Measurements from ENCODE around the gene SLC15A3. TPM values are rescaled to one million over a fixed set of nuclear protein-coding genes. Genes with fewer than 3 reads are reported as not detected.

The SLC15A3 gene
- total RNA-seq = 19.1 TPM
- long read RNA-seq, transcript SLC15A3-201 (8 exons, 2,115 nt) = major isoform, 11 of 14 reads
- long read RNA-seq, partial matches to known transcripts = 0 of 14 reads
- long read RNA-seq, other reads (novel, unspliced or antisense) = 1 of 14 reads

GRCh38 chr11:60951904-60952741, at the start of gene SLC15A3:
Gene SLC15A3, minus strand, starts transcription at chr11:60952176. Its CDS starts 625 bp downstream, at chr11:60951551.
- intact Hi-C loops (cut with DNase I) = no loop called here
- peak; percentile 84 for DNase-seq
- peak; percentile 82 for ATAC-seq (ENCODE audit: poor library complexity)

DNA sequence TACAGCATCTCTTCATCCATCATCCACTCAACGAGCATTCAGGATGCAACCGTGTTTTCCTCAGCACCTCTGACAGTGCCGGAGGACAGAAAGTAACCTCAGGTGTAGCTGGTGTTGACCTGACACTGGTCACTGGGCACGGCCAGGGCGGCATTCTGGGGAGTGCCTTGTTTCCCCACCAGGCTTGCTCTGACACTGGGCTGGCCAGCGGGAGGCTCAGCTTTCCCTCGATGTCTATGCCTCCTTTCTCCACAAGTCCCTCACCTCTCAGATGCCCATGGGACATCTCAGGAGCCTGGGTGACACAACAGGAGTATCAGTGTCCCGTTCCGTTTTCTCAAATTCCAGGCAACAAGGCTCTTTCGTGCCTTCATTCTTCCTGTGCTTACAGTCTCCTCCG, 48.5 kb upstream of the SLC15A3 start:
- ATAC-seq (ENCODE audit: poor library complexity) (no peak), DNase-seq (no peak)
- intact Hi-C loops (cut with DNase I) = no loop called here

DNA sequence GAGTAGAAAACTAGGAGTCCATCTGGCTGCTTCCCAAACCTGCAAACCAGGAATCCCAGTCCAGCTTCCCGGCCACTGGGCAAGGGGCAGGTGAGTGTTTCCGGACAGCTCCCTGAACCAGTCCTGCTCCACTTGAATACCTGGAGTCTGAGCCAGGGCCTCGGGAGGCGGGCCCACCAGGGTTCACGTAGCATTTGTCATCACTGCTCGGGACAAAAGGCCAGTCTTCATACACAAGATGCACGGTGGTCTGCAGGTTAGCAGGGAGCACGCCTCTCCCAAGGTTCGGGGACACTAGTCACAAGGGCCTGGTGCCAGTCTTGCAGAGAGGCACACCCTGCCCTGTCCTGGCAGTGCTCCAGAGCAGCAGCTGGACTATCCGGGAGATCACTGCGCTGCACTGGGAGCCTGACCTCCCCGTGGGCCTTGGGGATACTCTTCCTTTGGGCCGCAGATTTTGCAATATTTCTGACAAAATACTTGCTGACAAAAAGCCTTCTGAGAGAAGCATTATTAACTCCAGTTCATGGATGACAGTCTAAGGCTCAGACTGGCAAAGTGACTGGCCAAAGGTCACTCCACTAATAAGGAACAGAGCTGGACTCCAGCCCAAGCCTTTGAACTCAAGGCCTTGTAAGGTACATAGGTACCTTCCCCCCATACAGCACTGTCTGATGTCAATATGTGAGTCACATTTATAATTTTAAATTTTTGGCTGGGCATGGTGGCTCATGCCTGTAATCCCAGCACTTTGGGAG, 44.6 kb upstream of the SLC15A3 start:
- peak; percentile 55 for ATAC-seq (ENCODE audit: poor library complexity)
- no peak for DNase-seq
- intact Hi-C loops (cut with DNase I) = no loop called here

DNA sequence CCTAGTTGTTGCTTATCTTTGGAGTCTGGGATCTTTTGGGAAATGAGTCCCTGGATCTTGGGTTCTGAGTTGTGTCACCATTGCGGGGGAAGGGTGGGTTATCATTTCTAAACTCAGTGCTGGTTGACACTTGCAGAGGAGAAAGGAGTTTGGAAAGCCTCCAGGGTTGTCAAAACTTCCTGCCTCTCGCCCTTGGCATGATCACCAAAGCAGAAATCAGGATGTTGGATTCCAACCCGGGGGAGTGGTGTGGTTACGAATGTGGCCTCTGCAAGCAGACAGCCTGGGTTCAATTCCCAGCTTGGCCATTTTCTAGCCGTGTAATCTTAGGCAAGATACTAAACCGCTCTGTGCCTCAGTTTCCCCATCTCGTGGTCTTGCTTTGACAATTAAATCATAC, 43.8 kb upstream of the SLC15A3 start:
- ATAC-seq (ENCODE audit: poor library complexity) (peak; percentile 34), DNase-seq (no peak)
- intact Hi-C loops (cut with DNase I) = no loop called here

GRCh38 chr11:60994541-60995080, 42.6 kb upstream of the SLC15A3 start:
- ATAC-seq (ENCODE audit: poor library complexity) (no peak), DNase-seq (no peak)
- intact Hi-C loops (cut with DNase I) = no loop called here

DNA sequence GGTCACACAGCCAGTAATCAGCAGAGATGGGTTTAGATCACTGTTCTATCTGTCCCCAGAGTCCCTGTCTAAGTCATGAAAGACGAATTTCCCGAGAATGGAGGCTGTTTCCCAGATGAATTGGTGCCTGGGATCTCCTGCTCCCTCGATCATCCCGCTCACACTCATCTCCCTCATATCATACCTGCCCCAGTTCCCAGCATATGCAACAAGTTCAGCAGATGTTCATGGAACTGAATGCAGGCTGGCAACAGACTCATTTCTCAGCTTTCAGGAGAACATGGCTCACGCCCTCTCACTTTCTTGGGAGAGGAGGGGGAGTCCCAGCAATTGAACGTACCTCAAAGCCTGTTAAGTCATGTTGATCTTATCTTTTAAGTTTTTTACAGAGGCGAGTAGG, 41.6 kb upstream of the SLC15A3 start:
- intact Hi-C loops (cut with DNase I) = no loop called here
- DNase-seq = no peak
- ATAC-seq (ENCODE audit: poor library complexity) = no peak

GRCh38 chr11:60992842-60993409, 41.0 kb upstream of the SLC15A3 start:
- intact Hi-C loops (cut with DNase I) = no loop called here
- no peak for ATAC-seq (ENCODE audit: poor library complexity)
- DNase-seq = no peak

DNA sequence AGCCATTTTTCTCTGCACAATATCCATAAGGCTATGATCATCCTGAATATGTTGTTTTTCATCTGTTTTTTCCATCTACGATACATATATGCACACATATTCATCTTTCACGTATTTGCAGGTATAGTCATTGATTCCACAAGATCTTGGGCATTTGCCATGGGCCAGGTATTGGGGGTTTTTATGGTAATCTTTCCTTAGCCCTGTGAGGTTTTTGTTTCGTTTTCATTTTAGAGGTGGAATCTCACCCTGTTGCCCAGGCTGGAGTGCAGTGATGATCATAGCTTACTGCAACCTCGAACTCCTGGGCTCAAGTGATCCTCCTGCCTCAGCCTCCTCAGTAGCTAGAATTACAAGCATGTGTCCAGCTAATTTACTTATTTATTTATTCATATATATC, 39.5 kb upstream of the SLC15A3 start:
- no peak for ATAC-seq (ENCODE audit: poor library complexity)
- no peak for DNase-seq
- intact Hi-C loops (cut with DNase I) = no loop called here

- intact Hi-C loops (cut with DNase I) = no loop called here
- DNase-seq = no peak
- no peak for ATAC-seq (ENCODE audit: poor library complexity)
These were observed 37.2 kb upstream of the SLC15A3 start for GRCh38 chr11:60989093-60989650.

GRCh38 chr11:60988658-60989057, 36.7 kb upstream of the SLC15A3 start:
- ATAC-seq (ENCODE audit: poor library complexity) = no peak
- intact Hi-C loops (cut with DNase I) = no loop called here
- no peak for DNase-seq

DNA sequence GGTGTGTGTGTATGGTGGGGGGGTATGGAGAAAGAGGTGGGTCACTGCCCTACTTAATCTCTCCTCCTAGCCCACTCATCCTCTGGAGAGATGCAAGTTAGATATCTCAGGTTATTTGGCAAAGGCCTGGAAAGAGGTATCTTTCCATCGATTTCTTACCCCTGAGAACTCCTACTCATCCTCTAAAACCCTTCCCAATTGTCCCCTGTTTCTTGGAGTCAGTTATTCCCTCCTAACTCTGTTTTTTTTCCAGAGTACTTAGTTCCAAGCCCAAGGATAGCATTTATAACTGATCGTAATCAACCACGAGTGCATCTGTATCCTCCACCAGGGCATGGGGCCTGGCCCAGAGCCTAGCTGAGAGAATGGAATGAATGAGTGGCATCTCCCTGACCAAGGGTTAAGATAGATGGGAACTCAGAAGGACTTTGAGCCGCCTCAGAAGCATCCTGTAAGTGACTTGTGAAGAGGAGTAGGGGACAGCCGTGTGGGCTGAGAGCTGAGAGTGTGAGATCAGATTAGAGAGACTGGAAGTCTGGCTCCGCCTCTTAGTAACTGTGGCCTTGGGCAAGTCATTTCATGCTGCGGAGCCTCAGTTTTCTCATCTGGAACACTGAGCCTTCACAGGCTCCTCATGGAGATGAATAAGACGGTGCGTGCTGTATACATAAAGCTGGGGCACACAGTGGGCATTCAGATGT, 35.8 kb upstream of the SLC15A3 start:
- no peak for ATAC-seq (ENCODE audit: poor library complexity)
- DNase-seq = no peak
- intact Hi-C loops (cut with DNase I) = no loop called here

DNA sequence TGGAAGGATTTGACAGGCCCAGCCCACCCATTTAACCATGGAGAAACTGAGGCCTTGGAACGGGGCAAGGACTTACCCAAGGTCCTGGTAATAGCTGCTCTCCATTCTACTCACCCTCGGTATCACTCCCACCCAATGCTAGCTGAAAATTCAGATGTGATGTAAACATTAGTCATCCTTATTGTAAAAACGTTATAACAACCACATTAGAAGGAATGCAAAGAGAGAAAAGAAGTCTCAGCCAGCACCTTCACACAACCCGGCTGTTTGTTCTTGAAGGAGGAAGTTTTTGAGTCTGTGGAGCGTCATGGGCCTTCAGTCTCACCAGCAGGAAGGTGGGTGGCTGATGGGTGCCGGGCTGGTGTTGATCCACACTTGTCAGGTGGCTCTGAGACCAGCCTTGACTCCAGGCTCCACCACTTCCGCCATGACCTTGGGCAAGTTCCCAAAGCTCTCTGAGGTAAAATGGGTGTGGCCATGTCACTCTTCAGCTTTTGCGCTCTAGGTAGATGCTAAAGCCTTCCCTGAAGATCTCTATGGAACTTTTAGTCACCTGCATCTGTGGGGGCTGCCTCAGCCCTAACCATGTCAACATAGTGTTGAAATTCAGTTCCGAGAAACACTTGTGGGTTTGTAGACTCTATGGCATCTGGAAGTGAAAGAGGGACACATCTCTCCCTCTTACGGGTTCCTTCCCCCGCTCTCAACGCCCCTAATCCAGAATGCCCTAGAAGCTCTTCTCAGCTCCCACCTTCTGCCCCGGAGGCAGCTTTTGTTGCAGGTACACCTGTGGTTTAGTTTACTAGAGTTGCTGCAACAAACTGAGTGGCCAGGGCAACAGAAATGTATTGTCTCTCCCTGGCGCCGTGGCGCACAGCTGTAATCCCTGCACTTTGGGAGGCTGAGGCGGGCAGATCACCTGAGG, 34.3 kb upstream of the SLC15A3 start:
- ATAC-seq (ENCODE audit: poor library complexity) (no peak), DNase-seq (no peak)
- intact Hi-C loops (cut with DNase I) = no loop called here

GRCh38 chr11:60985501-60985900, 33.5 kb upstream of the SLC15A3 start:
- ATAC-seq (ENCODE audit: poor library complexity) = no peak
- no peak for DNase-seq
- intact Hi-C loops (cut with DNase I) = no loop called here

DNA sequence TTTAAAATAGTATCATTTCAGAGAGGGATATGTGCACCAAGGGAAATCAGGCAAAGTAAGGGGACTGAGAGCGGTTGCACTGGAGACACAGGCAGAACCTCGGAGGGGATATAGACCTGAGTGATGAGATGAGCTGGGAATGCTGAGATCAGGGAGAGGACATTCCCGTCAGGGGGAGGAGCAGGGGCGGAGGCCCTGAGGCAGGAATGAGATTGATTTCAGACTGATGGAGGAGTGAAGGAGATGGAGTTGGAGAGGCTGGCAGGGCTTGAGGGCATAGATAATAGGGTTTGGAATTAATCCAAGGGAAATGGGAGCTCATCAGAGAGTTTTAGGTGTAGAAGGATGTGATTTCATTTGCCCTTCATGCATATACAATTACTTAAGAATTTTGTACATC, 32.7 kb upstream of the SLC15A3 start:
- no peak for ATAC-seq (ENCODE audit: poor library complexity)
- intact Hi-C loops (cut with DNase I) = no loop called here

DNA sequence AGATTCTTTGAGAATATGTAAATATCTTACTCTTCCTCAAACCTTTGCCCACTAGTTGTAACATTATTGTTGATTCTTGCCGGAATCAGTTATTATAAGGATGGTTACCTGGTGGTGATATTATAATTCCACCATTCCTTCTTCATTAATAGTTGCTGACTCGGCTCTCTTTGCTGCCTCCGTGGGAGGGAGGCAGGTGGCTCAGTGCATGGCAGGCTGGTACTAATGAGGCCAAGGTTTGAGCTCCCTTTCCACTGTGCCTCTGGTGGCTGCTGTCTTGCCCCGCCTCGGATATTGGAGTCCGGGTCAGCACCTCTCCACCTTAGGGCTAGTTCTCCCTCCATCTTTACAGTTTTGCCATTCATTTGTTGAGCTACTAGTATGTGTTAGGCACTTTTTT, 32.2 kb upstream of the SLC15A3 start:
- intact Hi-C loops (cut with DNase I) = no loop called here
- DNase-seq = no peak
- no peak for ATAC-seq (ENCODE audit: poor library complexity)

More for the DNA sequence above, 32.7 kb upstream of the SLC15A3 start:
- no peak for DNase-seq

GRCh38 chr11:60982184-60982583, 30.2 kb upstream of the SLC15A3 start:
- intact Hi-C loops (cut with DNase I) = no loop called here
- DNase-seq (no peak), ATAC-seq (ENCODE audit: poor library complexity) (no peak)

GRCh38 chr11:60981515-60981914, 29.5 kb upstream of the SLC15A3 start:
- DNase-seq (no peak), ATAC-seq (ENCODE audit: poor library complexity) (no peak)
- intact Hi-C loops (cut with DNase I) = no loop called here
